ENCODE results near the gene METTL13. TPM values are rescaled to one million over a fixed set of nuclear protein-coding genes. Genes with fewer than 3 reads are reported as not detected.

The METTL13 gene
- polyA plus RNA-seq, 2 of the 4 experiments (the other 2 are of a cell fraction), result 53.7 to 54.0 TPM

DNA sequence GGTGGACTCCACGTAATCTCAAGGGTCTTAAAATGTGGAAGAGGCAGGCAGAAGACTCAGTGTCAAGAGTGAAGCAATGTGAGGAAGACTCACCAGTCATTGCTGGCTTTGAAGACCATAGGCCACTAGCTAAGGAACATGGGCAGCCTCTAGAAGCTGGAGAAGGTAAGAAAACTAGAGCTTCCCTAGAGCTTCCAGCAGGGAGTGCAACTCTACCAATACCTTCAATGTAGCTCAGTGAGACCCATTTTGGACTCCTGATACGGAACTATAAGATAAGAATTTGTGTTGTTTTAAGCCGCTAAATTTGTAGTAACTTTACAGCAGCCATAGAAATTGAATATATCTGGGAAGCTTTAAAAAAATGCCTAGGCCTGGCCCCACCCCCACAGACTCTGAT lies 18.9 kb downstream of the METTL13 start:
- no peaks in the 10 kb centered on the region for H3K9me3 ChIP-seq
- no peak overlapping the region for H3K4me3 ChIP-seq
- TF ChIP-seq NFE2L2 (conservative IDR thresholded peaks at IDR 0.05; ENCODE audit: low read length), result no peak
- 0 out of 5 replicates have a peak, but pooled peaks of 1 of the 2 experiments have one; percentile 20 for TF ChIP-seq RAD21 (conservative IDR thresholded peaks at IDR 0.05 in 1 of 2, IDR thresholded peaks at IDR 0.05 in 1 of 2)
- 81% methylated on average over 3 of the region's 3 CpGs for WGBS (ENCODE audit: missing lambda C conversion rate)
- ATAC-seq (peak; percentile 69 to 80; a peak in 4 of 6 replicates), DNase-seq (ENCODE audit: low read depth in 1 of 2, low spot score in 1 of 2) (no peak), FAIRE-seq (no peak)
- no peaks in the 10 kb centered on the region for H3K4me1 ChIP-seq
- ChIA-PET POLR2A (interaction anchor here (0.7 to 2.2 kb wide), 3 partner anchors 16 to 185 kb away, joined by 3 to 5 read pairs (median 4); partner anchors contain the start of gene DNM3), CTCF (interaction anchor here (0.7 to 15.5 kb wide), 30 partner anchors 10 to 644 kb away, joined by 3 to 393 read pairs (median 4); partner anchors contain the start of genes DNM3, METTL13 and PIGC)
- H3K27ac ChIP-seq, result no peak overlapping the region
- no peak overlapping the region for H3K4me2 ChIP-seq

DNA sequence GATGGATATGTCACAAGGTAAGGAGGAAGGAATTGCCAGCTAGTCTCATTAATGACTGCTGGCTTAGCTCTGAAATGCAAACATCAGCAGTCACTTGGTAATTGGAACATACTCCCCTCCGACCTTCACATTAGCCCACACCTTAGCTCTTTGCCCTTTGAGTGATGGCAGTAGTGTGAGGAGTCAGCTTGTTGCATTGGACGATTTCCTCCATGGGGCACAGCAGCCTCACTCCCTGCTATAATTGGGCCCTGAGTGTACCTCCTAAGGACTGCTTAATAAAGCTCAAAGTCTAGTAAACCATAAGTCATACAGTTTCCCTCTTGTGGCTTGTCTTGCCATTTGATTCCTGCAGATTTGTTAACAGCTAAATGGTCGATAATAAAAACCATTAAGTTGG lies 19.4 kb downstream of the METTL13 start:
- DNase-seq (ENCODE audit: low read depth in 1 of 2, low spot score in 1 of 2), result no peak
- Histone ChIP-seq H3K4me2 (no peak overlapping the region), H3K9me3 (no peaks in the 10 kb centered on the region), H3K4me1 (no peaks in the 10 kb centered on the region), H3K27ac (no peak overlapping the region), H3K4me3 (no peak overlapping the region)
- 51% methylated on average over 3 of the region's 3 CpGs for WGBS (ENCODE audit: missing lambda C conversion rate)
- TF ChIP-seq SMC3 (IDR thresholded peaks at IDR 0.05), result no peak
- TF ChIP-seq NFE2L2 (conservative IDR thresholded peaks at IDR 0.05; ENCODE audit: low read length), result no peak
- TF ChIP-seq JUNB (IDR thresholded peaks at IDR 0.05), result no peak
- TF ChIP-seq NPAS2 (CRISPR knock-in tag; IDR thresholded peaks at IDR 0.05; ENCODE audit: borderline replicate concordance), result no peak
- no peak for TF ChIP-seq FOSL2 (IDR thresholded peaks at IDR 0.05)
- no peak for TF ChIP-seq FOSL2 (CRISPR knock-in tag; IDR thresholded peaks at IDR 0.05)
- no peak for TF ChIP-seq ZFP36 (IDR thresholded peaks at IDR 0.05; ENCODE audit: borderline replicate concordance, partially characterized antibody)
- no peak for TF ChIP-seq MYC (IDR thresholded peaks at IDR 0.05; ENCODE audit: borderline replicate concordance, low read length)
- no peak for TF ChIP-seq TFCP2L1 (CRISPR knock-in tag; IDR thresholded peaks at IDR 0.05)
- TF ChIP-seq RNF2 (IDR thresholded peaks at IDR 0.05; ENCODE audit: borderline replicate concordance, low read depth), result no peak
- TF ChIP-seq ZC3H11A (IDR thresholded peaks at IDR 0.05), result no peak
- no peak for TF ChIP-seq NR3C1 (IDR thresholded peaks at IDR 0.05)
- TF ChIP-seq JUN (IDR thresholded peaks at IDR 0.05), result no peak
- TF ChIP-seq RCOR1 (IDR thresholded peaks at IDR 0.05; ENCODE audit: low read depth, low read length), result no peak
- no peak for TF ChIP-seq ESRRA (IDR thresholded peaks at IDR 0.05; ENCODE audit: borderline replicate concordance, low read length)
- no peak for TF ChIP-seq MAFK (IDR thresholded peaks at IDR 0.05; ENCODE audit: partially characterized antibody)
- ChIA-PET POLR2A (interaction anchor here (0.7 to 1.6 kb wide), 2 partner anchors 16 to 41 kb away, joined by 3 to 5 read pairs; partner anchors contain the start of gene DNM3), CTCF (interaction anchor here (0.6 to 15.5 kb wide), 34 partner anchors 9 to 644 kb away, joined by 3 to 393 read pairs (median 4); partner anchors contain the start of genes DNM3, METTL13 and PIGC)
- FAIRE-seq, result no peak
- ATAC-seq, result peak; percentile 13 to 44; a peak in 3 of 6 replicates

DNA sequence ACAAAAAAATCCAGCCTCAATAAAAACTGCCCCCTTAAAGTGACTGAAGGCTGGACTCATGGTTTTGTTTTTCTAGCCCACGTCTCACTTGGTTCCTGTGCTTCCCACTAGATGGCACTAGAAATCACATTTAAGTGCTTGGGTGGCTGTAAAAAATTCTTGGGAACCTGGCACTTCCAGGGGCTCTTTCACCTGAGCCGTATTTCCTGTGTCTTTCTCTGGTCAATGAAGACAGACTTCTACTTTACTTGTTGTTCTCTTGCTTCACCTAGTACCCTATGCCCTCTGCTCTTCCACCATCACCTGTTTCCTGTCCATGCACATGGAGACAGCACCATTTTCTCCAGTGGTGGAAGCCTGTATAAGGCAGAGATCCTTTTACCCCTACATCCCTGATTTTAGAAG lies 20.0 kb downstream of the METTL13 start:
- Histone ChIP-seq H3K4me2 (no peak overlapping the region), H3K4me1 (no peaks in the 10 kb centered on the region), H3K9me3 (no peaks in the 10 kb centered on the region), H3K27ac (no peak overlapping the region), H3K4me3 (no peak overlapping the region)
- POLR2A ChIA-PET, result interaction anchor here (1.0 to 1.6 kb wide), 3 partner anchors 20 to 182 kb away, joined by 3 to 5 read pairs (median 3); partner anchors contain the start of genes DNM3 and METTL13
- DNase-seq (ENCODE audit: low read depth in 1 of 2, low spot score in 1 of 2), result peak; percentile 50 to 54
- peak; percentile 75 to 77; a peak in 5 of 6 replicates for ATAC-seq
- 3% methylated on average over 2 of the region's 2 CpGs for WGBS (ENCODE audit: missing lambda C conversion rate)
- TF ChIP-seq NR3C1 (IDR thresholded peaks at IDR 0.05) (no peak), RFX5 (IDR thresholded peaks at IDR 0.05) (no peak), RAD21 (conservative IDR thresholded peaks at IDR 0.05 in 1 of 2, IDR thresholded peaks at IDR 0.05 in 1 of 2) (peak; percentile 84 to 92), CHD2 (IDR thresholded peaks at IDR 0.05; ENCODE audit: low read length, partially characterized antibody) (no peak), SMC3 (IDR thresholded peaks at IDR 0.05) (peak; percentile 94), MAFK (IDR thresholded peaks at IDR 0.05; ENCODE audit: partially characterized antibody) (no peak)
- TF ChIP-seq, protein P1, sequence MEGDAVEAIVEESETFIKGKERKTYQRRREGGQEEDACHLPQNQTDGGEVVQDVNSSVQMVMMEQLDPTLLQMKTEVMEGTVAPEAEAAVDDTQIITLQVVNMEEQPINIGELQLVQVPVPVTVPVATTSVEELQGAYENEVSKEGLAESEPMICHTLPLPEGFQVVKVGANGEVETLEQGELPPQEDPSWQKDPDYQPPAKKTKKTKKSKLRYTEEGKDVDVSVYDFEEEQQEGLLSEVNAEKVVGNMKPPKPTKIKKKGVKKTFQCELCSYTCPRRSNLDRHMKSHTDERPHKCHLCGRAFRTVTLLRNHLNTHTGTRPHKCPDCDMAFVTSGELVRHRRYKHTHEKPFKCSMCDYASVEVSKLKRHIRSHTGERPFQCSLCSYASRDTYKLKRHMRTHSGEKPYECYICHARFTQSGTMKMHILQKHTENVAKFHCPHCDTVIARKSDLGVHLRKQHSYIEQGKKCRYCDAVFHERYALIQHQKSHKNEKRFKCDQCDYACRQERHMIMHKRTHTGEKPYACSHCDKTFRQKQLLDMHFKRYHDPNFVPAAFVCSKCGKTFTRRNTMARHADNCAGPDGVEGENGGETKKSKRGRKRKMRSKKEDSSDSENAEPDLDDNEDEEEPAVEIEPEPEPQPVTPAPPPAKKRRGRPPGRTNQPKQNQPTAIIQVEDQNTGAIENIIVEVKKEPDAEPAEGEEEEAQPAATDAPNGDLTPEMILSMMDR (IDR thresholded peaks at IDR 0.05), result peak; percentile 94
- CTCF ChIA-PET, result interaction anchor here (0.7 to 15.5 kb wide), 35 partner anchors 9 to 643 kb away, joined by 3 to 393 read pairs (median 6); partner anchors contain the start of genes C1orf105, DNM3 and PIGC
- no peak for FAIRE-seq
